Fibroblast of lung (primary cell): ENCODE results near the gene PIK3R2.

Experiments
- CTCF ChIP-seq, 2 donors: IDR thresholded peaks in 1 of 2; conservative IDR thresholded peaks in 1 of 2; 1 replicate in 1 of 2; 2 replicates in 1 of 2; pipeline ENCODE4 v1.5.1; 2011 to 2012; ENCODE audit warnings: low read length in 2 of 2, control low read depth in 1 of 2, inconsistent platforms in 1 of 2, low read depth in 1 of 2, mild to moderate bottlenecking in 1 of 2
- EZH2 ChIP-seq: IDR thresholded peaks from 2 replicates; pipeline ENCODE4 v1.5.1; 2012; ENCODE audit warnings: low read length, control low read depth, mild to moderate bottlenecking; ENCODE audit errors: missing control alignments

- no peak for TF ChIP-seq CTCF (conservative IDR thresholded peaks at IDR 0.05 in 1 of 2, IDR thresholded peaks at IDR 0.05 in 1 of 2; ENCODE audit: low read depth in 1 of 2, low read length in 2 of 2)
- TF ChIP-seq EZH2, result no peak
These were observed 3.4 kb upstream of the PIK3R2 start for GRCh38 chr19:18149596-18149975.
